Stomach (tissue), 9 donors: ENCODE measurements around the gene FAM50A. TPM values are rescaled to one million over a fixed set of nuclear protein-coding genes. Genes with fewer than 3 reads are reported as not detected.

Source experiments
- DNase-seq, 2 donors: peaks; one replicate each; pipeline versions ENCODE4 v3.0.0 to v3.0.0-alpha.2; 2013 to 2019
- H3K27ac ChIP-seq, 5 donors: fragments of 200-600 bp in 4 of 5; sonication (generic) in 4 of 5; one replicate each; pipeline ENCODE4 v1.5.1; 2013 to 2019; ENCODE audit warnings: mild to moderate bottlenecking in 1 of 5, moderate library complexity in 1 of 5
- H3K27me3 ChIP-seq, 3 donors: fragments of 200-600 bp; sonication (generic); one replicate each; pipeline ENCODE4 v1.5.1; 2017 to 2019; ENCODE audit warnings: mixed run types in 1 of 3
- H3K36me3 ChIP-seq, 4 donors: fragments of 200-600 bp; sonication (generic); 1 replicate in 3 of 4; 2 replicates in 1 of 4; pipeline ENCODE4 v1.5.1; 2016 to 2019
- H3K4me1 ChIP-seq, 4 donors: fragments of 200-600 bp; sonication (generic); one replicate each; pipeline ENCODE4 v1.5.1; 2016 to 2019
- H3K4me3 ChIP-seq, 4 donors: fragments of 200-600 bp; sonication (generic) in 3 of 4; one replicate each; pipeline ENCODE4 v1.5.1; 2016 to 2019; ENCODE audit warnings: mild to moderate bottlenecking in 1 of 4
- H3K9me3 ChIP-seq, 4 donors: fragments of 200-600 bp; sonication (generic); one replicate each; pipeline ENCODE4 v1.5.1; 2016 to 2019
- CTCF ChIP-seq, 7 experiments: fragments of 450-650 bp in 4 of 7; fragments of 200-600 bp in 3 of 7; sonication (generic) in 3 of 7; IDR thresholded peaks; one replicate each; pipeline ENCODE4 v1.5.1; 2016 to 2019; ENCODE audit warnings: antibody characterized with exemption in 7 of 7, control low read depth in 2 of 7, mild to moderate bottlenecking in 1 of 7
- EP300 ChIP-seq: sonication (generic); formaldehyde crosslinking; IDR thresholded peaks from one replicate; pipeline ENCODE4 v1.6.1; 2017; ENCODE audit warnings: antibody characterized with exemption
- POLR2A ChIP-seq, 4 donors: fragments of 450-650 bp; IDR thresholded peaks; one replicate each; pipeline ENCODE4 v1.6.1; 2016; ENCODE audit warnings: antibody characterized with exemption in 4 of 4, control low read depth in 2 of 4, mild to moderate bottlenecking in 1 of 4, moderate library complexity in 1 of 4
- POLR2AphosphoS5 ChIP-seq, 3 donors: sonication (generic); formaldehyde crosslinking; IDR thresholded peaks; one replicate each; pipeline ENCODE4 v1.6.1; 2016; ENCODE audit warnings: antibody characterized with exemption in 3 of 3
- WGBS, 5 donors: extraction: QIAGEN DNeasy Blood & Tissue Kit in 3 of 5; methylation state at CpG; one replicate each; pipeline versions ENCODE4 v1.1.5 to v1.1.7; 2013 to 2018; 5-methylcytosine and 5-hydroxymethylcytosine counted together
- intact Hi-C: fragments of 100-400 bp; cut with DNase I; formaldehyde crosslinking; loops from one replicate; pipeline ENCODE4 v1.15.1; 2023; ENCODE audit warnings: low total_unique reads
- polyA plus RNA-seq, 3 donors: library from polyadenylated mRNA; stranded (reverse); fragments of 200-250 nt; gene quantifications; one replicate each; pipeline ENCODE4 v1.2.3, GENCODE V29; 2013
- total RNA-seq, 5 donors: library from RNA; depleted of rRNA; stranded (reverse); fragments of >200 nt; gene quantifications; one replicate each; pipeline versions ENCODE4 v1.1.0 to v1.2.3, GENCODE V29; 2014 to 2016
- donor health status: healthy with polysubstance abuse.
- donor health status: Bipolar disorder and iron deficiency.
- donor health status: healthy.

FAM50A gene
- total and polyA plus RNA-seq, 8 donors, result 16.7 to 162 (median 67.4) TPM

GRCh38 chrX:154466907-154467306 lies 23.0 kb downstream of the FAM50A start:
- Histone ChIP-seq H3K27ac (no peak overlapping the region), H3K27me3 (no peaks in the 10 kb centered on the region), H3K36me3 (peaks cover 3 to 100% (median 91%) of the 10 kb centered on the region in 4 donors), H3K4me3 (no peak overlapping the region), H3K9me3 (no peaks in the 10 kb centered on the region), H3K4me1 (no peaks in the 10 kb centered on the region)
- 93 to 100% (median 96%) methylated on average over 4 to 15 of the region's 15 CpGs for WGBS, 5 donors
- DNase-seq, result no peak
- intact Hi-C loops, result no loop called here
- TF ChIP-seq POLR2AphosphoS5 (IDR thresholded peaks at IDR 0.05) (no peak), POLR2A (IDR thresholded peaks at IDR 0.05) (no peak), EP300 (no peak), CTCF (IDR thresholded peaks at IDR 0.05) (no peak)

GRCh38 chrX:154467556-154467955 lies 23.6 kb downstream of the FAM50A start:
- WGBS, 5 donors, result 91 to 97% (median 96%) methylated on average over 5 to 21 of the region's 21 CpGs
- Histone ChIP-seq H3K4me3 (no peak overlapping the region), H3K27me3 (no peaks in the 10 kb centered on the region), H3K36me3 (peaks cover 3 to 100% (median 90%) of the 10 kb centered on the region in 4 donors), H3K9me3 (no peaks in the 10 kb centered on the region), H3K4me1 (no peaks in the 10 kb centered on the region), H3K27ac (no peak overlapping the region)
- TF ChIP-seq CTCF (IDR thresholded peaks at IDR 0.05) (no peak), POLR2AphosphoS5 (IDR thresholded peaks at IDR 0.05) (no peak), POLR2A (IDR thresholded peaks at IDR 0.05) (no peak), EP300 (no peak)
- intact Hi-C loops, result no loop called here
- no peak for DNase-seq

- Histone ChIP-seq H3K4me3 (no peak overlapping the region), H3K27ac (no peak overlapping the region), H3K4me1 (no peaks in the 10 kb centered on the region), H3K9me3 (no peaks in the 10 kb centered on the region), H3K36me3 (peaks cover 3 to 96% (median 88%) of the 10 kb centered on the region in 4 donors), H3K27me3 (no peaks in the 10 kb centered on the region)
- 94 to 100% (median 96%) methylated on average over 11 to 23 of the region's 23 CpGs for WGBS, 5 donors
- TF ChIP-seq POLR2A (IDR thresholded peaks at IDR 0.05) (no peak), EP300 (no peak), CTCF (IDR thresholded peaks at IDR 0.05) (no peak), POLR2AphosphoS5 (IDR thresholded peaks at IDR 0.05) (no peak)
- no peak for DNase-seq
- intact Hi-C loops, result no loop called here
Observed at GRCh38 chrX:154468217-154468616, 24.3 kb downstream of the FAM50A start.

- intact Hi-C loops, result no loop called here
- Histone ChIP-seq H3K9me3 (no peaks in the 10 kb centered on the region), H3K4me1 (no peaks in the 10 kb centered on the region), H3K36me3 (peaks cover 3 to 89% (median 81%) of the 10 kb centered on the region in 4 donors), H3K4me3 (no peak overlapping the region), H3K27ac (no peak overlapping the region), H3K27me3 (no peaks in the 10 kb centered on the region)
- DNase-seq, result no peak
- TF ChIP-seq POLR2A (IDR thresholded peaks at IDR 0.05) (no peak), POLR2AphosphoS5 (IDR thresholded peaks at IDR 0.05) (no peak), EP300 (no peak), CTCF (IDR thresholded peaks at IDR 0.05) (no peak)
- WGBS, 5 donors, result 88 to 92% (median 88%) methylated on average over 7 to 9 of the region's 9 CpGs
Observed at GRCh38 chrX:154469114-154469513, 25.2 kb downstream of the FAM50A start.
